ENCODE data around the gene KRT3.

Gene KRT3

GRCh38 chr12:52792185-52793029, 3.5 kb downstream of the KRT3 start:
- no peak for TF ChIP-seq CTCF (conservative IDR thresholded peaks at IDR 0.05)
- H3K27ac ChIP-seq, result no peak overlapping the region

GRCh38 chr12:52791271-52792184, 4.4 kb downstream of the KRT3 start:
- no peak for TF ChIP-seq CTCF (conservative IDR thresholded peaks at IDR 0.05)

GRCh38 chr12:52790427-52791270, 5.3 kb downstream of the KRT3 start:
- H3K27ac ChIP-seq, result no peak overlapping the region
- TF ChIP-seq CTCF (conservative IDR thresholded peaks at IDR 0.05), result no peak

More at GRCh38 chr12:52791271-52792184, 4.4 kb downstream of the KRT3 start:
- no peak overlapping the region for H3K27ac ChIP-seq

GRCh38 chr12:52789637-52790426, 6.1 kb downstream of the KRT3 start:
- H3K27ac ChIP-seq, result no peak overlapping the region
- no peak for TF ChIP-seq CTCF (conservative IDR thresholded peaks at IDR 0.05)

- H3K27ac ChIP-seq, result no peak overlapping the region
- TF ChIP-seq CTCF (conservative IDR thresholded peaks at IDR 0.05), result no peak
Measured at GRCh38 chr12:52788876-52789636, 6.9 kb downstream of the KRT3 start.

GRCh38 chr12:52788192-52788875, 7.6 kb downstream of the KRT3 start:
- no peak for TF ChIP-seq CTCF (conservative IDR thresholded peaks at IDR 0.05)
- H3K27ac ChIP-seq, result no peak overlapping the region
